ENCODE results near the gene HOXB7.

- no peak for TF ChIP-seq CTCF (conservative IDR thresholded peaks at IDR 0.05; ENCODE audit: low read length)
- TF ChIP-seq EZH2phosphoT487 (IDR thresholded peaks at IDR 0.05; ENCODE audit: borderline replicate concordance, low read depth, low read length), result no peak
These were observed 28.3 kb upstream of the HOXB7 start for GRCh38 chr17:48639136-48639535.

All from OCI-LY7 (cell line).